HG03095 (cell line): ENCODE measurements around the gene MTRF1L.
"Not testable (repeated sequence)": the region's sequence is repeated elsewhere in the genome, so short reads cannot be mapped to it uniquely, and the experiment has no call there.

Experiments
- ATAC-seq: cut with Tn5 transposase; IDR thresholded peaks from one replicate; pipeline ENCODE4 v1.9.1; 2021; ENCODE audit warnings: moderate library complexity; ENCODE audit not compliant: unreplicated experiment

MTRF1L gene

DNA sequence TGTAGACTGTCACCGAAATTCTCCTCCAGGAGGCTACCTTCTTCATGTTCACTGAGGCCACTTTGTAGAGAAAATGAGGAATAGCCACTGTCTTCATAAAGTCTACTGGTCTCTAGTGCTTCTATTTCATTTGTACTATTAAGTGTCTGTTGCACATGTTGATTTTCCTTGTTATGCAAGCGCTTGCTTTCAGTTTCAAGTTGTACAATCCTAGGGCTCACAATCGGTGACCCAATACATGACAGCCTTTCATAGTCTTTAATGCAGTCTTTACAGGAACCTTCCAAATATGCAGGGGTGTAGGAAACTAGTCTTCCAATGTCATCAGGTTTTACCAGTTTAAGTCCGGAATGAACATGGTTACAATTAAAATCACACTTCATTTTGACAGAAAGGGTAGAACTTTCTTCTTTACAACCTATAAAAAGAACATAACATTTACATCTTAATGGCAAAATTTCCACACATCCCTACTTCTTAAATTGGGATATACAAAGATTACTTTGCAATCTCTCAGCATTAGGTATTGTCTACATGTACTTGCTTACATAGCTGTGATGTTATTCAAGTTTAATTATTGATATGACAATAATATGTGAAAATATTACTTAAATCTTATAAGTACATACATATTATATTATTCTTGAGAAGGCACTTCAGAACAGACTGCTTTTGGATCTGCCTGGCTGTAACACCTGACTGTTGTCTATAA lies 27.1 kb downstream of the MTRF1L start:
- ATAC-seq: no peak

DNA sequence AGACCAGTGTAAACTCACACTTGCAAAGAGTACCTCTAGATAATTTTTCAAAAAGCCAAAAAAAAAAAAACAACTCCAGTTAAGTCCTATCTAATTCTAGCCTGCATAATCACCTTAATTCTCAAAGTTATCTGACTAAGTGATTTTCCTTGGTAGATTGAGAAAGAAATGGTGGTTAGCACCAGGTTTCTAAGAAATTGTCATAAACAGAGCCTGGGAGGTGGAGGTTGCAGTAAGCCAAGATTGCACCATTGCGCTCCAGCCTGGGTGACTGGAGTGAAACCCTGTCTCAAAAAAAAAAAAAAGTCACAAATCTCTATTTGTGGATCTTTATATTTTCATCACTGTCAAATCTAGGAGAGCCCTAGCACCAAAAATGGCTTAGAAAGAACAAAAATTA lies 28.6 kb downstream of the MTRF1L start:
- ATAC-seq: no peak

DNA sequence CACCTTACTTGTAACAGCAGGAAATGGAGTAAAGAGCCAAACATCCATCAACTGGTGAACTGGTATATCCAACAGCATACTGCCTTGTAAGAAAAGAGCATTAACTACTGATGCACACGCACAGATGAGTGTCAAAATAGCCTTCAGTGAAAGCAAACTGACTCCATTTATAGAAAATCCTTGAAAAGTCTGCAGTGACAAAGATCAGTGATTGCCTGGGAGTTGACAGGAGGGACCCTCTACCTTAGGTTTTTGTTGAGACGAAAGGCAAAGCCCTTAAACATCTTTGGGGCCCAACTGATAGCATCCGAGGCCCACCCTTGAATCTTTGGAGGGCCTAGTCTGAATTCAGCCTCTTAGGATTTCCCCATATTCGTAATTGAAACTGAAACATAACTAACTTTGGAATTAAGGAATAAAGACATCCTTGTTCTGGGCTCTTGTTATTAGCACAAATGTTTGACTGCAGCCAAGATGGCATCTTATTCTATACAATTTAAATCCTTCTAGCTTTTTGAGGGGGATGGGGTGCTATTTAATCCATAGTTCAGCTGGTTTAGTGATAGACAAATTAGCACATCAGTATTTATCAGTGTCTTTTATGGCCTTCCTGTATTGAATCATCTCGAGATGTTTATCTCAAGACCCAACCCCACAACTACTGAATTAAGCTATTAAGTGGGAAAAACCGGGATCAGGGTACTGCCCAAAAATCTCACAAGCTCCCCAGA lies 32.7 kb downstream of the MTRF1L start:
- no peak for ATAC-seq

DNA sequence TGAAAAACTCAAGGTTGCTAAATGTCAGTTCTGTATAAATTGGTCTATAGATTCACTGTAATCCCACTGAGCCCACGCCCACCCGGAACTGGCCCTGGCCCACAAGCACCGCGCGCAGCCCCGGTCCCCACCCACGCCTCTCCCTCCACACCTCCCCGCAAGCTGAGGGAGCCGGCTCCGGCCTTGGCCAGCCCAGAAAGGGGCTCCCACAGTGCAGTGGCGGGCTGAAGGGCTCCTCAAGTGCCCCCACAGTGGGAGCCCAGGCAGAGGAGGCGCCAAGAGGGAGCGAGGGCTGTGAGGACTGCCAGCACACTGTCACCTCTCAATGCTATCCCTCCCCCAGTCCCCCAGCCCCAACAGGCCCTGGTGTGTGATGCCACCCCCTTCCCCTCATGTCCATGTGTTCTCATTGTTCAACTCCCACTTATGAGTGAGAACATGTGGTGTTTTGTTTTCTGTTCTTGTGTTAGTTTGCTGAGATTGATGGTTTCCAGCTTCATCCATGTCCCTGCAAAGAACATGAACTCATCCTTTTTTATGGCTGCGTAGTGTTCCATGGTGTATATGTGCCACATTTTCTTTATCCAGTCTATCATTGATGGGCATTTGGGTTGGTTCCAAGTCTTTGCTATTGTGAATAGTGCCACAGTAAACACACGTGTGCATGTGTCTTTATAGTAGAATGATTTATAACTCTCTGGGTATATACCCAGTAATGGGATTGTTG lies 36.2 kb downstream of the MTRF1L start:
- not testable (repeated sequence) for ATAC-seq

DNA sequence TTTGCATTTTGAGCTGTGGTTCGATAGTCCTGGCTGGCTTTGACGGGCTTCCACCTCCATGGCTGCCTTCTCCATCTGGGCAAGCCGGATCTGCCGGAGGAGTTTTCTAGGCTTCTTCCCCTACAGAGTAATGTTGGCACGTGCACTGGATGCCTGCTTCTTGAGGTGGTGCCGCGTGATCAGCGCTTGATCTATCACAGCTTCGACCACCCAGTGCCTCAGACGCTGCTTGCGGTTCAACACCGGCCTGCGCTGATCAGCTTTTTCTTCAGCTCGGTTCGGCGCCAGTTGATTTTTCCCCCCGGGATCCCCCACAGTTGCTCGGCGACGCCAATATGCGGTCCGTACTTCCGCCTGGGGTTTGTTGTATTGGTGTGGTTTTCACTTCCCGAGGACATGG lies 43.2 kb downstream of the MTRF1L start:
- no peak for ATAC-seq

DNA sequence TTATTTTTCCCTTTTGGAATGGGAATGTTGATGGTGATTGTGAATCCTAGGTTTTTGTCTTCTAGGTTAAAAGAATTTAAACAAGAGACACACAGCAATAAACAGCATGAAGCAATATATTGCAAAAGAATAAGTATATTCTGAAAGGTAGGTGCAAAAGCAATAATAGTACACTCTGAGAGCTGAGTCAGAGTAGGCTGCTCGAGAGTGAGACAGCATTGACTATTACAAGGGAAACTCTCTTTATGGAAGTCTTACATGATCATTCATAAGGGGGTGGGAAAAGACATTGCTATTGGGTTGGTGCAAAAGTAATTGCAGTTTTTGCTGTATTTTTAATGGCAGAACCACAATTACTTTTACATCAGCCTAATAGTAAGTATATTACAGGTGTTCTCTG lies 44.7 kb downstream of the MTRF1L start:
- no peak for ATAC-seq

DNA sequence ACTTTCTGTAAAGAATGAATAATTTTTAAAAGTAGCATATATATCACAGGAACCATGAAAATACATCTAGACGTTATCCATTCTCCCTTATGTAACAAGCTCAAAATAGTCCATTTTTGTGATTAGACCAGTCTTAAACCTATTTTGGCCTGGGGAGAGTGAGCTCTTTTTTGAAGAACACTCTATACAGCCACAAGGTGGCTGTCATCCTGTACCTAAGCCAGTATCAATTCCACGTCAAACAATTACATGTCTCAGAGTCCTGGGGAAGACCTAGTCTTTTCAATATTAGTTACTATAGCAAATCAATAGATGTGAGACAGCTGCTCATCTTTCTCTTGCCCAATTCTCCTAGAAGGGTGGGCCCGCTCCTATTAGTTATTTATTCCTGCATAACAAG lies 48.1 kb downstream of the MTRF1L start:
- ATAC-seq: no peak

DNA sequence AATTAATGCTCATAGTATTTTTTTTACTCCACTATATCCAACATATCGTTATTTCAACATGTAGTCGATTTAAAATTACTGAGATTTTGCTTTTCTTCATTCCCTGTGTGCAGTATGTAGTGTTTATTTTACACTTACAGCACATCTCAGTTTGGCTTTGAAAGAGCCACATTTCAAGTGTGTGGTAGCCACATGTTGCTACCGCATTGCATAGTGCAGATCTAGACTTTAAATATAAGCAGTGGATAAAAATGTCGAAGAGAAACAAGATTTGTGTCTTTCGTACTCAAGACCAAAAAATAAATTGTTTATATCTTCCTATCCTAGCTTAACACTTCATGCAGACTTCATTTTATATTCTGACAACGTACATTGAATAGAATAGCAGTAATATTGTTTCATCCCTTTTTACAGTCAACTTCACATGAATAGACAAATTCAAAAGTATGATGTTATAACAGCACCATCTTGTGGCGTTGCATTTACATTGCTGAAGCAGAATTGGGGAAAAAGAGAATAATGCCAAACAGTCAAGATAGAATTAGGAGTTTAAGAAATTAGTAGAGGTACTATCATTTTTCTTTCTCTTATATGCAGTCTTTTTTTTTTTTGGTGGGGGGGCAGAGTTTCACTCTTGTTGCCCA lies 49.5 kb downstream of the MTRF1L start:
- no peak for ATAC-seq

DNA sequence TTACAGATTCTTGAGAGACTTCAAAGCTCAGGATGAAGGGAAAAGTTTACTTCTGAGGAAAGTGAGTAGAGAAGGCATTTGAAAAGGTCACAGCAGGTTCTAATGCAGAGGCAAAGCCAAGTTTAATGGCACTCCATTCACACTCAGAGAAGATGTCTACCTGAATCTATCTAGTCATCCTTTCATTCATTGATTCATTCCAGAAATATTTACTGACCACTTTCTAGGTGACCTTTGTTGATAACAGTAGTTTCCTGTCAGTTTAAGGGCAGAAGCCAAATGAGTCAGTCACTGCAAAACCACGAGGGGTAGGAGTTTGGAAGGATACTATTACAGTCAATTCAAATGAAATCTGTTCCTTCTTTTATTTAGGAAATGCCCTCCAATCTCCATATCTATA lies 50.5 kb downstream of the MTRF1L start:
- ATAC-seq: no peak

DNA sequence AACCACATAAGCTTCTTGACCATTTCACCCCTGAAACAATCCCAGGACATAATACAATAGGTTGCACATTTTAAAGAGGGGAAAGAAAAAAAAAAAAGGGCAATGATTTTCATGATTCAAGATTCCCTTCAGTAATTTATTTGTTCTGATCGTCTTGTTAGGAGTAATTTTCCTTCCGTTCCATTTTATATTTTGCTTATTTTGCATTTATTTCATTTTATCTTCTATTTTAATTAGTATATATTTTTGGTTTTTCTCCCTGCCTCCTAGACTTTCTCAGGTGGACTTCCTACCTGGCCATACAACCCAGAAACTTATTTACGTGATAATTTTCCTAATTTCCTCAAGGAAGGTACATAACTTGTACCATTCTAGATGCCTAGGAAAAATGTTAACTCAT lies 52.3 kb downstream of the MTRF1L start:
- ATAC-seq: no peak

DNA sequence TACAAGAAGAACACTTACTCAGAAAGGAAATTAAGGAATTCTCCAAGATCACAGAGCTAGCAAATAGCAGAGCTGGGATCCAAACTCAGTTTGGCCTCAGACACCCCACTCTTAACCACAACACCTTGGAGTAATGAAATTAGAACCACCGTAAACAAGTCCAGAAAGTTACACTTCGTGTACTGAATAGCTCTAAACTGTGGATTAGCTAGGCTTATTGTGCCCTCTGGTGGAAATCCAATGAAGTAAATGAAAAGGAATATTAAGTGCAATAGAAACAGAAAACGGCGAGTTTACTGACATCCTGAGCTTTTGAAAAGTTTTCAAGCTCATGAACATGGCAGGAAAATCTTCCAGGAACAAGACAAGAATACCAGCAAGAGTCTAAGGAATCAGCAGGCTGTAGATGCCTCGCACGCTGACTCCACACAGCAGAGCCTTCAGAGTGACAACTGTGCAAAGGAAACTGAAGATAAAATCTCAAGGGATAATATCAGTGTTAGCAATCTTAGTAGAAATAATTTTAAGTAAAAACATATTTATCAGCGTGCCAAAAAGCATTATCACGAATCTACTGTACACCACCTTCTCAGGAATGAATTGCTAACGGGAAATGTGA lies 54.2 kb downstream of the MTRF1L start:
- peak; percentile 72 for ATAC-seq

DNA sequence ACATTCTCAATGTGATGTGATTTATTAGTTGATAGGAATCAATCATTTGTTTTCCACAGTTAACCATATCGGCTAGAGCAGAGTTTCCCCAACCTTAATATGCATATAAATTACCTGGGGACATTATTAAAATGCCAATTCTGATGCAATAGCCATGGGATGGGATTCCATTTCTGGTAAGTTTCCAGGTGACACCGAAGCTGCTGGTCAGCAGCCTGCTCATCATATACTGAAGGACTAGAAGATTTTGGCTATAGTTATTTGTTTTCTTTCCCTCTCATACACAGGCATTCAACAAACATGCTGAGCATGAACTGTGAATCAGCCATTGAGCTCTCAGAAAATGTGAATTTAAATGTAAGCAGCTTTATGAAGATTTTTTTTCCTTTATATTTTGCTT lies 55.5 kb downstream of the MTRF1L start:
- ATAC-seq: no peak

DNA sequence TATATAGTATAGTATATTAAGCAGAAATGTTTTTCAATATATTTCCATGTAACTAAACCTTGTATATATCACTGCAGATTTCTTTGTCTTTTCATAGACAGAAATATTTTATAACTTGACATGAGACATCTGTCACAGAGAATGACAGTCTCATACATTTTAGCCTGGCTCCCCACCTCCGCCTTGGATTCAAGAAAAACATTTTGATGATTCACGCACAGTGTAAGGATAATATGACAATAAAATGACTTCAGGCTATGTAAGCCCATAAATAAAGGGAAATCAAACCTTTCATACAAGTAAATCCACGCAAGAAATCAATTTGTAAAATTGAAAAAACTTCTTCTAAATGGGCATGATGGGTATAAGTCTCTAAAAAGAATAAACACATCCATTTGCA lies 56.0 kb downstream of the MTRF1L start:
- ATAC-seq: no peak

DNA sequence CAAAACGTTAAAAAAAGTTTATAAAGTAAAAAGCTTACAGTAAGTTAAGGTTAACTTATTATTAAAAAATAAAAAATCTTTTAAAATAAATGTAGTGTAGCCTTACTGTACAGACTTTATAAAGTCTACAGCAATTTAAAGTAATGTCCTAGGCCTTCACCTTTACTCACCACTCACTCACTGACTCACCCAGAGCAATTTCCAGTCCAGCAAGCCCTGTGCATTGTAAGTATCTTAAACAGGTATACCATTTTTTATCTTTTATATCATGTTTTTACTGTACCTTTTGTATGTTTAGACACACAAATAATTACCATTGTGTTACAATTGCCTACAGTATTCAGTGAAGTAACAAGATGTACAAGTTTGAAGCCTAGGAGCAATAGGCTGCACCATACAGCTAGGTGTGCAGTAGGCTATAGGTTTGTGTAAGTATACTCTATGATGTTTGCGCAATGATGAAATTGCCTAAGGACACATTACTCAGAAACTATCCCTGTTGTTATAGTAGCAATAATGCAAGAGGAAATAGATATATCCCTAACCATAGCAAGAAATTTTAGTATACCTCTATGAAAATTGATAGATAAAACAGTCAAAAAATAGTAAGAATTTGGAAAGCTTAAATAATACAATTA lies 59.1 kb downstream of the MTRF1L start:
- ATAC-seq: no peak

DNA sequence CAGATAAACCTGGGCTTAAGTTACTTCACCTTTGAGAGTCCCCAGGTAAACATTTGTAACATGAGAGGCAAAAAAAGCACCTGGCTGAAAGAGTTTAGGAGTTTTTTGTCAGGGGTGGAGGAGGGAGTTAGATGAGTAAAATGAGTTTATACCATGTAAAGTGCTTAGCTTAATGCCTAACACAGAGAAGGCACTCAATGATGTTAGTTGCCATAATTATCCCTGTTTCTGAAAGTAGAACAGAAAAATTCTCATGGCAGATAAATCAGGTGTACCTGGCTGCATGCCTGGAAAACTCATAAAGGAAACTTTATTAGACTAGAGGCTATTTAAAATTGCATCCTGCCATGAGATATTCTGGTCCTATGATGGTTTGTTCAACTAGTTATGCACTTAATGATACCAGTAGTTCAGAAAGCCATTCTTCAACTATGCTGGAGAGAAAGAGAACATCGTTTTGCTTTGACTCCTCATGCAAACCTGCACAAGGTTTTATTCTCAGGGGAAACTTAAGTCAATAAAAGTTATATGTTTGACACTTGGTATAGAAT lies 60.1 kb downstream of the MTRF1L start:
- no peak for ATAC-seq

DNA sequence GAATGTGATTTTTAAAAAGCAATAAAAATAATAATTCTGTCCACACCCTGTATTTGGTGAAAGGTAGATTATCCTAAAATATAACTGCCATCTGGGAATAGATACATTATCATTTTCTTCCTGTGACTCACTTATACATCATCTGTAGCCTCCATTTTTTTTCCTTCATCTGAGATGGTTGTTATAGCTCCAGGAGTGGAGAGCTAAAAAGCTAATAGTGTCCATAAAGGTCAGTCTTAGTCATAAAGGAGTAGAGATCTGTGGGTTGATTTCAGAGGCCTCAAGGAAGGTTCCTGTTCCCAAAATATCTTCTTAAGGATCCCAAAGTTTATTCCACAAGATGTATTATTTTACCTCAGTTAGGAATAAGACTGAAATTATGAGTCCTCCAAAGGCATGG lies 60.8 kb downstream of the MTRF1L start:
- ATAC-seq: no peak
